HG03064 (cell line): ENCODE data around the gene EXOC6B.

Experiments
- ATAC-seq: cut with Tn5 transposase; IDR thresholded peaks from one replicate; pipeline ENCODE4 v1.9.1; 2021; ENCODE audit warnings: low read depth; ENCODE audit not compliant: unreplicated experiment

The EXOC6B gene

DNA sequence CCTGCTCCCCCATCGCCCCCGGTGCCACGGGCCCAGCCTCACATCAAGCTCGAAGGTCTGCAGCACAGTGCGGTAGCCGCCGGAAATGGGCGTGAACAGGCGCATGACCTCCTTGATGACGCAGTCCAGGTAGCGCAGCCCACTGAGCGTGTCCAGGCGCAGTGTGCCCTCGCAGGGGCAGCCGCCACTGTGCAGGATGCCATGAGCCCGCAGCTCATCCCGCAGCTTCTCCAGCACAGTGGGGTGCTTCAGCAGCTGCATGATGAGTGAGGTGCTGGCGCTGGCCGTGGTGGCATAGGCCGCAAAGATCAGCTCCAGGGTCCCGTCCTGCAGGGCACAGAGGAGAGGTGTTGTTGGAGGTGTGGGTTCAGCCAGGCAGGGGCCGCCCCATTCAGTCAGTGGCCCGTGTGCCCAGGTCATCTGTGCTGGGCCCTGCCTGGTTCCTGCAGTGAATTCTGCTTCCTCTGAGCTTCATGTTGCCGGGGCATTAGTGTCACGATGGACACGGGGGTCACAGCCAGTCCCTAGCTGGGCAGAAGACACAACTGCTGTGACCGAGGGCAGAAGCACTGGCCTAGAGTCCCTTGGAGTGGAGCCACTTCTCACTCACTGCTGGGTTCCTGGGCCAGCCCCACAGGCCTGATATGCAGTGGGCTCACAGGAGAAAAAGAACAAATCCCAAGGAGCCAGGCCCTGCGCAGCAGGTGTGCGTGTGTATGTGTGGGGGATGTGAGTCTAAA lies 692.7 kb downstream of the EXOC6B start:
- ATAC-seq = no peak

DNA sequence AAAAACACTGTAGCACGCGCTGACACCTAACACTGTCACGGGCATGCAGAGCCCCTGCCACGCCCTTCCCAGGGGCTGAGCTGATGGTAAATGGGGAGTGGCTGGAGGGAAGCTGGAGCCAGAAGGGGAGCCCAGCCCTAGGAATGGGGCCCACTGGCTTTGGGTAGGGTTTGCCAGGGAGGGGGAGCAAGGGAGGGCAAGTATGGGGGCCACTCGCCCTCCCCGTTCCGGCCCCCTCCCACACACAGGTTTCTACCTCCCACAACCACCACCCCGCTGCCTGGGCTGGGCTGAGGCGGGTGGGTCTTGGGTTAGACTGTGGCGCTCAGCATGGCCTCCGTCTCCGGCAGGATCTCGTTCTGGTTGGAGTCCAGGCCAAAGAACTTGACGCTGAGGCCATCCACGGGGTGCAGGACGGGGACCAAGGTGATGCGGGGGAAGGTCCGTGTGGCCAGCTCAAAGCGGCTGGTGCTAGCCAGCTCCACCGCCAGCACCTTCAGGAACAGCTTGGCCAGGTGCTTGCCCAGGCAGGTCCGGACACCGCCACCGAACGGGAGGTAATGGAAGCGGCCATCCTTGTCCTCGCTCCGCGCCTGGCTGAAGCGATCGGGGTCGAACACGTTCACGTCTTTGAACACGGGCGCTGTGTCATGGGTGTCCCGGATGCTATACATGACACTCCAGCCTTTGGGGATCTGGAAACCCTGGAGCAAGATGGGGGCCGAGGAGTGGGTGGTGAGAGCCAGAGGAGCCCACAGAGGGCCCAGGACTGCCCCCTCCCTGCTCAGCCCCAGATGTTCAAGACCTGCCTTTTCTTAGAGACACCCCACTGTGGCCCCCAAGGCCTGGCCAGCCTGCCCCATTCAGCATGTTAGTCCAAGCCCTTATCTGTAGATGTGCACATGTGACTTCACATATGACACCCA lies 693.7 kb downstream of the EXOC6B start:
- no peak for ATAC-seq

DNA sequence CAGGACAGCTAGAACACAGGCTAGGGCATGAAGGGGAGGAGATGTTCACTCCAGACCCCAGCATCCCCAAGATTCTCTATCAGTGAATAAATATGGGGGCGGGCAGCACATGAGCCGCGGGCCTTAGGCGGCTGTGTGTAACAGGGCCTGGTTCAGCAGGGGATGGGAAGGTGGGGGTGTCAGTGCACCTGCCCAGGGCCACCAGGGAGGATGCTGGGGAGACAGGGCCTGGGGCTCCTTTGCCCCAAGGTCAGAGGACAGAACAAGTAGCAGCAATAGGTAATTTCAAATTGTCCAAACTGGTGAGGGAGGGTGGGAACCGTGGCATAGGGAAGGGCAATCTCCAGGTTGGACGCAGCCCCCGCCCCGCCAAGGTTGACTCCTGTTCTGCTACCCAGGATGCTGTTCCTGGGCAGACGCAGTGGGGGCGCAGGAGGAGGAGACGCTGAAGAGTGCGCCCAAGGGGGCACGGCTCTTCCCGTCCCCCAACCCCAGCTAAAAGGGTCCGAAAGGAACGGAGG lies 694.4 kb downstream of the EXOC6B start:
- ATAC-seq = no peak

DNA sequence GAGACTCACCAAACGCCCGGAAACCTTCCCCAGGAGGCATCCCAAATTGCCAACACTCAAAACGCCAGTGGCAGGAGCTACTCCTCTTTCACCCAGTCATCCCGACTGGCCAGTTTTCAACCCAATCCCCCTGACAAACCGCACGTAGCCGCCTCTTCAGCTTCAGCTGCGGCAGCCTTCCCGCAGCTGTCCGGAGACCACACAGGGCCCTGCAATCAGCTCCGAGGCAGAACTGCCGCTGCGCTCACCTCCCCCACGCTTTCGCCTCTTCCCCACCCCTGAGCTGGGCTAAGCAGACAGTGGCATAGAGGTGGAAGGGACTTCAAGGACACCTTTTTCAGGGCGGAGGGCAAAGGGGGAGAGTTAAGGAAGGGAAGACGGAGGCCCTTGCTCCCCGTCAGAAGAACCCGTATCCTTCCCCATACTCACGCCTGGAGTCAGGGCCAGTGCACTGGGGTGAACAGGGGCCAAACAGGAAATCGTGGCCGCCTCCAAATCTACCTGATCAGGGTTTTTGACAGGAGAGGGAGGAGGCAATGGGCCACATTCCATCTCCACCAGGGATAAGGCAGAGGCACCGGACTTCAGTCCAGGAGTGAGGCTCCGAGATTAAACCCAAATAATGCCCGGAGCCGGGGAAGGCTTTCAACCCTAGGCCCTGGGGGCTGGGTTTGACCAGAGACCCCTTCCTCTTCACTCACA lies 695.0 kb downstream of the EXOC6B start:
- no peak for ATAC-seq

DNA sequence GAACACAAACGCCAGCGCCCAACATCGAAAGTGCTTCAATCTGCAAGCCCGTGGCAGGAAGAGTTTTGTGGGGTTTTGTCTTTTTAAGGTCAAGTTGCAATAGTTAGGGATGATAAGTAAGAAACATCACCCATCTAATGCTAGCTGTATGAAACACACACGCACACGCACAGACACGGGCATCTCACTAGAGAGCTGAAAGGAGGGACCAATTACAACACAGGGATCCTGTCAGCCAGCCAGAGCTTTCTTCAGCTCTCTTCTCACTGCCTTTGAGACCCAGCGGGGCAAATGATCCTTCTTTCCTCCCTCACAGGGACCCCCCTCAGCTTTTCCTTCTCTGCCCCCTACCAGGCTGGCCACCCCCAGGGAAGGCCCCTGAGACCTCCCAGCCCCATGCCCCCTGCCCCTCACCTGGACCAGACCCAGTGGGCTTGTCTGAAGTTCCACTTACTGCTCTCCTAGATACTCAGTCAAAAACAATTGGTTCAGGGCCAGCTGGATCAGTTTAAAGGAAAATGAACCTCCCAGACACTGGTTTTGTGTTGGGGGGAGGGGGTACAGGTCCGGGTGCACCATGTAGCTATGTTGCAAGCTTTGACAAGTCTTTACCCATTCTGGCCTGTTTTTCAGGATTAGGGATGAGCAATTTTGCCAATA lies 696.0 kb downstream of the EXOC6B start:
- ATAC-seq = no peak

DNA sequence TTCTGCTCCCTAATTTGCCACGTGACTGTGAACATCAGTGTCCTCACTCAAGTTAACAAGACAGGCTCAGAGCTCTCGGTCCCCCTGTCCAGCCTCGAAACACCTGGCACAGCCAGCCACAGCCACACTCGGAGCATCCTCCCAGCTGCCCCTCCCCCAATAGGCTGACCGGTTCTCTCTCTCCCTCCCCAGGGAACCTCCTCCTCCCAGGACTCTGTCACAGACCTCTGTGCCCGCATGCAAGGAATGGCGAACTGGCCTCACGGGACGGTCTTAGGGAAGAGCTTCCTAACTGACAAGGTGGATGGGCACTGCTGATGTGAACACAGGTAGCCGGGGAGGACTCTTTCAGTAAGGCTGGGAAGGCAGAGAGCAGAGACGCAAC lies 697.0 kb downstream of the EXOC6B start:
- no peak for ATAC-seq

DNA sequence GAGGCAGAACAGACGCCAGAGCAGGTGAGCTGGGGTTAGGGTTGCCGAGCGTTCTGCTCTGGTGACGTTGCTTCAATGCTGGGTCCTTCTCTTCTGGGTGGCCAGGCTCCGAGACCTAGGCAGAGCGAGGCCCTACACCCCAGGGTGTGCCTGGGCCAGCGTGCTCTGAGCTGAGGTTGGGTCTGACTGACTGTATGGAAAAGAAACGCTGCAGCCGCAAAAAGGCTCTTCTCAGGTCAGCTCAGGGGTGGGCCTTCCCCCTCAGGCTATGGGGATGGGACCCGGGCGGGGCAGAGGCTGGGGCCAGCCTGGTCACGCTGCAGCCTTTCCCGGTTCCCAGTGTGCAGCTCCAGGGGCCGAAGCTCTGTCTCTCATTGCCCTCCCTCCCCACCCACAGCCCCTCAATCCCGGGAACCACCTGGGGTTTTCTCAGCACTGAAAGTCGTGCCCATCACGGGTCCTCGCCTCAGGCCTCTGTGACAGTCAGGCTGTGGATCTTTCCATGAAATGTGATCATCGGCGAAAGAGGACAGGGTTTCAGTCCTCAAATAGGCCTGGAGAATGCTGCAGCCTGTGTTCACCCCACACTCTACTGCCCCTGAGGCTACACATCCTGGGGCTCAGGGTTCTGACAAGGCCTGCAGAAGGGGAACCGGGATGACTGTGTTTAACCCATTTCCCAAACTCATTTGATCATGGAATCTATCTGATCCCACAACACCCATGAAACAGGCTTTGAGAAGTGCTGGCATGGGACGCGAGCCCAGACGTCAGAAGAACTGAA lies 697.6 kb downstream of the EXOC6B start:
- no peak for ATAC-seq

DNA sequence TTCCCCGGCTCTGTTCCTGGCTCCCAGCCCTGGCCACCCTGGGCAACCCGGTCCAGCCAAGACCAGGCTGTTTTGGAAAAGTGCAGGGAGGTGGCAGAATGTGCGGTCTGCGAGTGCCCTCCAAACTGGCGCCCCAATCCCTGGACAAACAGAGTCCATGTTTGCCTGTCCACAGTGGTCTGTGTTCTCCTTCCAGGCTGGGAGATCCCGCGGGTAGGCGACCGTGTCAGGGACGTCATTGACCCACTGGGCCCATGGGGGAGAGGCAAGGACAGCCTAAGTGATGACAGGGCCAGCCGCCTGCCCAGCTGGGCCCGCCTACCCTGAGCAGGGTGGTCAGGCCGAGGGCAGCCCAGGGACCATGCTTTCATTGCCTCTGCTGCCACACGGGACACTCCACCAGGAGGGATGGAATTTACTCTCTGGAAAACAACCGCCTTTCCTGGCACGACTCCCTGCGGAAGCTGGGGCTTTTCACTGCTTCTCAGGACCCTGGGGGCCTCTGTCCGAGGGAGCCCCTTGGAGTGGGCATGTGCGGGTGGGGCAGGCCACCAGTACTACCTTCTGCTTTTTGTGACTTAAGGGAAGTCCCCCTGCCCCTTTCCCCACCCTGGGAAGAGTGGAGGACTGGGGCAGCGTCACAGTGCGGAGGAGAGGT lies 698.3 kb downstream of the EXOC6B start:
- ATAC-seq = no peak

DNA sequence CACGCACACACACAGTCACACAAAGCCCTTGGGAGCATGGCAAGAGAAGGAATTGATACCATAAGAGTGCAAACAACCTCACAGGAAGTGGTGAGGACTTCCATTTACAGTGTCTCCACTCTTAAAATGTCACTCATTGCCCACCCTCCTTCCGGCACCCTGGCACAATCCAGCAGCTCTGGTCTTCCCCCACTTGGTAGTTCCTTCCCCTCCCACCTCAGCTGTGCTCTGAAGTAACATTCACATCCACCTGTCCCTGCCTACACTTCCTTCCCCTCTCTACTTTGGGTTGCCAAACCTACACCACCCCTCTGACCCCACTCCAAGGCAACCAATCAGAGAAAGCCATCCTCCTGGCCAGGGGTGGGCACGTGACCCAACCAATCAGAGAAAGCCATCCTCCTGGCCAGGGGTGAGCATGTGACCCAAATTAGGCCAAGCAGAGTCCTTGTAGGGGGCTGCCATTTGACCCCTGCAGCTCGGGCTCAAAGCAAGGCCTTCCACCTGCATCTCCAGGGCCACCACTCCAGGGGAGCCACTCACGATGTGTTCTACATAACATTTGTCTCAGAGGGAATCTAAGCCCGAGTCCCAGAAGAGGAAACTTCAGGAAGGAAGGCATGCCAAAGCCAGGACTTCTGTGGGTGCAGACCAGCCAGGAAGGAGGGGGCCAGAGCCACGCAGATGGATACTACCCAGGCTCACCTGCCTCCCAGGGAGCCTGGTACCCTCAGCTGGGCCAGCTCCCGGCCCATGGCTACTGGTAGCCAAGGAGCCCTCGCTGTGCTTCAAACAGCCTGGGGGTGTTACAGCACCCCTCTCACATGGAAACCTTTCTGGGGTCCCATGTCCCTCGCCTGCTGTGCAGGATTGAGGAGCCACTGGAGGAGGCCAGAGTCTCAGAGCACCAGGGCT lies 699.4 kb downstream of the EXOC6B start:
- no peak for ATAC-seq
